ENCODE data around the gene XPO4.
"Not testable (repeated sequence)": the region's sequence is repeated elsewhere in the genome, so short reads cannot be mapped to it uniquely, and the experiment has no call there.

Gene XPO4

GRCh38 chr13:20767309-20767943, 135.1 kb downstream of the XPO4 start:
- Mint-ChIP-seq H3K4me1 (peaks cover 22% of the 10 kb centered on the region), H3K9me3 (peaks cover 14% of the 10 kb centered on the region), H3K27me3 (no peaks in the 10 kb centered on the region), H3K27ac (no peak overlapping the region), H3K4me3 (no peak overlapping the region), H3K36me3 (peaks cover 30% of the 10 kb centered on the region)

DNA sequence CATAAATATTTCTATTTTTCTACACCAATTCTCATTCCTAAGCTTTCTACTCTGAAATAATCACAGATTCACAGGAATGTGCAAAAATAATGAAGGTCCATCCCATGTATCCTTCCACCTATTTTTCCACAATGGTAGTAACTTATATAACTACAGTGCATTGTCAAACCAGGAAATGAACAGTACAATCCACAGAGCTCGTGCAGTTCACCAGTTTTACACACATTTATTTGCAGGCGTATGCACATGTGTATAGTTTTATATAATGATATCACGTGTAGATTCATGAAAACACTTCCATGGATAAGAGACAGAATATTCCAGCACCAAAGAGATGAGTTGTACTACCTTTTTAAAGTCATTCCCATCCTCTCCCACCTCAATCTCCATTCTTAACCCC, 141.7 kb downstream of the XPO4 start:
- Mint-ChIP-seq H3K27me3 (no peaks in the 10 kb centered on the region), H3K36me3 (peaks cover 11% of the 10 kb centered on the region), H3K9me3 (peaks cover 7% of the 10 kb centered on the region), H3K27ac (no peak overlapping the region), H3K4me3 (no peak overlapping the region), H3K4me1 (no peaks in the 10 kb centered on the region)

DNA sequence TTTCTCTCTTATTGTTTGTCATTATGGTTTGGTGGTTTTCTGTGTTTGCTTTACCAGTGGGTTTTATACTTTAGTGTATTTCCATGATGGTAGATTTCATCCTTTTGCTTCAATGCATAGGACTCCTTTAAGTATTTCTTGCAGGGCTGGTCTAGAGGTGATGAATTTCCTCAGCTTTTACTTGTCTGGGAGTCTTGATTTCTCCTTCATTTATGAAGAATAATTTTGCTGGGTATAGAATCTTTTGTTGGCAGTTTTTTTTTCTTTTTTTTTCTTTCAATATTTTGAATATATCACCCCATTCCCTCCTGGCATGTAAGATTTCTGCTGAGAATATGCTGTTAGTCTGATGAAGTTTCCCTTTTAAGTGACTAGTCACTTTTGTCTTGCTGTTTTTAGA, 148.5 kb downstream of the XPO4 start:
- no peaks in the 10 kb centered on the region for H3K4me1 Mint-ChIP-seq
- peak overlapping the region; percentile 12 for H3K27ac Mint-ChIP-seq
- no peaks in the 10 kb centered on the region for H3K27me3 Mint-ChIP-seq
- H3K36me3 Mint-ChIP-seq: peaks cover 49% of the 10 kb centered on the region
- H3K9me3 Mint-ChIP-seq: peaks cover 48% of the 10 kb centered on the region
- no peak overlapping the region for H3K4me3 Mint-ChIP-seq

- Mint-ChIP-seq H3K27ac (no peak overlapping the region), H3K36me3 (peaks cover 43% of the 10 kb centered on the region), H3K27me3 (no peaks in the 10 kb centered on the region), H3K4me1 (no peaks in the 10 kb centered on the region), H3K4me3 (no peak overlapping the region), H3K9me3 (peaks cover 58% of the 10 kb centered on the region)
These were observed 153.2 kb downstream of the XPO4 start for GRCh38 chr13:20749377-20749776.

DNA sequence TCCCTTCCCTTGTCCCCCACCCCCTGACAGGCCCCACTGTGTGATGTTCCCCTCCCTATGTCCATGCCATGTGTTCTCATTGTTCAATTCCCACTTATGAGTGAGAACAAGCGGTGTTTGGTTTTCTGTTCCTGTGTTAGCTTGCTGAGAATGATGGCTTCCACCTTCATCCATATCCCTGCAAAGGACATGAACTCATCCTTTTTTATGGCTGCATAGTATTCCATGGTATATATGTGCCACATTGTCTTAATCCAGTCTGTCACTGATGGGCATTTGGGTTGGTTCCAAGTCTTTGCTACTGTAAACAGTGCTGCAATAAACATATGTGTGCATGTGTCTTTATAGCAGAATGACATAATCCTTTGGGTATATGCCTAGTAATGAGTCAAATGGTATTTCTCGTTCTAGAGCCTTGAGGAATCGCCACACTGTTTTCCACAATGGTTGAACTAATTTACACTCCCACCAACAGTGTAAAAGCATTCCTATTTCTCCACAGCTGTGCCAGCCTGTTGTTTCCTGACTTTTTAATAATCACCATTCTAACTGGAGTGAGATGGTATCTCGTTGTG, 158.6 kb downstream of the XPO4 start:
- H3K4me1 Mint-ChIP-seq, H3K4me3 Mint-ChIP-seq, H3K27ac Mint-ChIP-seq, H3K27me3 Mint-ChIP-seq: not testable (repeated sequence)
- Mint-ChIP-seq H3K36me3 (peaks cover 22% of the 10 kb centered on the region), H3K9me3 (peaks cover 22% of the 10 kb centered on the region)

DNA sequence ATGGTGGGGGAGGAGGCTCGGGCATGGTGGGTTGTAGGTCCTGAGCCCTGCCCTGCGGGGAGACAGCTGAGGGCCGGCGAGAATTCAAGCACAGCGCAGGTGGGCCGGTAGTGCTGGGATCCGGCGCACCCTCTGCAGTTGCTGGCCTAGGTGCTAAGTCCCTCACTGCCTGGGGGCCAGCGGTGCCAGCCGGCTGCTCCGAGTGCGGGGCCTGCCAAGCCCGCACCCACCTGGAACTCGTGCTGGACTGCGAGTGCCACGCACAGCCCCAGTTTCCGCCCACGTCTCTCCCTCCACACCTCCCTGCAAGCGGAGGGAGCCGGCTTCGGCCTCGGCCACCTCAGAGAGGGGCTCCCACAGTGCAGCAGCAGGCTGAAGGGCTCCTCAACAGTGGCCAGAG, 162.5 kb downstream of the XPO4 start:
- H3K27ac Mint-ChIP-seq: no peak overlapping the region
- H3K4me3 Mint-ChIP-seq: no peak overlapping the region
- peaks cover 8% of the 10 kb centered on the region for H3K9me3 Mint-ChIP-seq
- no peaks in the 10 kb centered on the region for H3K27me3 Mint-ChIP-seq
- no peaks in the 10 kb centered on the region for H3K4me1 Mint-ChIP-seq
- peaks cover 18% of the 10 kb centered on the region for H3K36me3 Mint-ChIP-seq

DNA sequence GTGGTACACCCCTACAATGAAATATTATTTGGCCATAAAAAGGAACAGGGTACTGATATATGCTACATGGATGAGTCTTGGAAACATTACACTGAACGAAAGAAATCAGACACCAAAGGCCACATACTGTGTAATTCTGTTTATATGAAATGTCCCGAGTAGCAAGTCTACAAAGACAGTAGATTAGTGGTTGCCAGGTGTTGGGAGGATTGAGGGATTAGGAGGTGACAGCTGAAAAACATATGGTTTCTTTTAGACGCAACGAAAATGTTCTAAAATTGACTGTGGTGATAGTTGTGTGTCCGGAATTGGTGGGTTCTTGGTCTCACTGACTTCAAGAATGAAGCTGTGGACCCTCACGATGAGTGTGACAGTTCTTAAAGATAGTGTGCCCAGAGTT, 163.9 kb downstream of the XPO4 start:
- no peak overlapping the region for H3K4me3 Mint-ChIP-seq
- H3K27ac Mint-ChIP-seq: no peak overlapping the region
- H3K36me3 Mint-ChIP-seq: peaks cover 17% of the 10 kb centered on the region
- peaks cover 6% of the 10 kb centered on the region for H3K9me3 Mint-ChIP-seq
- H3K27me3 Mint-ChIP-seq: no peaks in the 10 kb centered on the region
- H3K4me1 Mint-ChIP-seq: no peaks in the 10 kb centered on the region

GRCh38 chr13:20729633-20730585, 172.6 kb downstream of the XPO4 start:
- Mint-ChIP-seq H3K36me3 (peaks cover 9% of the 10 kb centered on the region), H3K27me3 (no peaks in the 10 kb centered on the region), H3K4me3 (no peak overlapping the region), H3K9me3 (no peaks in the 10 kb centered on the region), H3K4me1 (no peaks in the 10 kb centered on the region), H3K27ac (no peak overlapping the region)

- peaks cover 7% of the 10 kb centered on the region for H3K36me3 Mint-ChIP-seq
- H3K4me1 Mint-ChIP-seq: no peaks in the 10 kb centered on the region
- H3K27me3 Mint-ChIP-seq: no peaks in the 10 kb centered on the region
- H3K4me3 Mint-ChIP-seq: no peak overlapping the region
- H3K27ac Mint-ChIP-seq: no peak overlapping the region
- H3K9me3 Mint-ChIP-seq: no peaks in the 10 kb centered on the region
These were observed 173.8 kb downstream of the XPO4 start for GRCh38 chr13:20728579-20729311.

DNA sequence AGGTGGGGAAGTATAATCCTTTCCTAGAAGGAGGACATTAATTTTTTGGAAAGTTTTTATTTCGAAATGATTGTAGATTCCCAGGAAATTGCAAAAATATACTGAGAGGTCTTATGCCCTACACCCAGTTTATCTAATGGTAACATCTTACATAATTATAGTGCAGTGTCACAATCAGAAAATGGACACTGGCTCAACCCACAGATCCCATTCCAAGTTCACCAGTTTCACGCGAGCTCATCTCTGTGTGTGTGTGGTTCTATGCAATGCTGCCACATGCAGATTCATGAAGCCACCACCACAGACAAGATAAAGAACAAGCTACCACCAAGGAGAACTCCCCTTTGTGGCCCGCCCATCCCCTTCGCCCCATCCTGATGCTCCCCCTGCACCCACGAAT, 174.7 kb downstream of the XPO4 start:
- Mint-ChIP-seq H3K36me3 (peaks cover 7% of the 10 kb centered on the region), H3K27ac (no peak overlapping the region), H3K4me3 (no peak overlapping the region), H3K4me1 (no peaks in the 10 kb centered on the region), H3K27me3 (peaks cover 2% of the 10 kb centered on the region), H3K9me3 (no peaks in the 10 kb centered on the region)
